Mesenteric fat pad (tissue), 1 donor: Measurements from ENCODE around the gene SMIM38. TPM values are rescaled to one million over a fixed set of nuclear protein-coding genes. Genes with fewer than 3 reads are reported as not detected.
A peak's percentile ranks its signal among the peaks of the same experiment; 100 is the strongest.

ENCODE experiments used
- DNase-seq: peaks from one replicate; pipeline ENCODE4 v3.0.0-alpha.2; 2020; ENCODE audit warnings: low spot score
- total RNA-seq: library from RNA; stranded (reverse); fragmentation: NEBNext Ultra II Directional; extraction: Animal tissue kit (Norgen Biotek cat#: 25700); gene quantifications from one replicate; pipeline ENCODE4 v1.2.1, GENCODE V29; 2021
- donor health status: DM: yes; HTN: yes; CAD: no.

SMIM38 gene
- total RNA-seq, 1 donor from 2014 or later: 0.29 TPM

DNA sequence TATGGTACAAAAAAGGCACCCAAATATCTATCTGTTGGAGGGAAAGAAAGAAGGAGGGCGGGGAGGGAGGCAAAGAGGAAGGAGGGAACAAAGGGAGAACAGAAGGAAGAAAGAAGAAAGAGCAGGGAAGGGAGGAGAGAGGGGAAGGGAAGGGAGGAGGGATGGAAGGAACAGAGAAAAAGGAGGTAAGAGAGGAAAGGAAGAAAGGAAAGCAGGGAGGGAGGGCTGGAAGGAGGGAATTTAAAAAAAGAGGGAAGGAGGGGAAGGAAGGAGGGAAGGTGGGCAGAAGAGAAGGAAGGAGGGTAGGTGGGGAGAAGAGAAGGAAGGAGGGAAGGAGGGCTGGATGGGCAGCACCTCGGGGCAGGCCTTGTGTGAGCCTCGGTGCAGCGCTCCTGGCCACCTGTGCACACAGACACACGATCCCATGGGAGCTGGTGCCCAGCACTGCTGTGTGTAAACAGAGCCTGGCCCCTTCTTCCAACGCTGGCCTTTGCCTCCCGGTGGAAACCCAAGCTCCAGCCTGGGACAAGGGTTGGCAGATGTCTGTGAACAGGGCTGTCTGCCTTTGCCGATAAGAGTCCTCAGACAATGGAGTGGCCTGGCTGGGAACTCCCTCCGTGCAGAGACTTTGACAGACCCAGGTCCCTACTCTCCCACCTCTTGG, 23.2 kb downstream of the SMIM38 start:
- no peak for DNase-seq

DNA sequence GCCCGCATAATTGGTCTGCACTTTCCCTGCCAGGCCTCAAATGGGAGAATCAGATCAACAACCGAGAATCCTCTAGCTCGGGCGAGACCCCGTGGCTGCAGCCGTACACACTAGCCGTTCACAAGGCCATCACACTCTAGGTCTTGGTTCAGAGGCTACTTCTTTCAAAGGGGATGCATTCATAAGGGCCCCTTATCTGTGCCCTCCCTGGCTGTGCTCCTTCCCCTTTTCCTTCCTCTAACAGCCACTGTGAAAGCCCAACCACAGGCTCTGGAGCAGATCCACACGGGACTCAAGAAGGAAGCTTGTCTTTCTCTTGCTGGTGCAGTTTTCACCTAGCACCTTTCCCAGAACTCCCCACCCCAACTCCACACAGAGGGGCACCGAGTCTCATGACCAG, 24.5 kb downstream of the SMIM38 start:
- no peak for DNase-seq

DNA sequence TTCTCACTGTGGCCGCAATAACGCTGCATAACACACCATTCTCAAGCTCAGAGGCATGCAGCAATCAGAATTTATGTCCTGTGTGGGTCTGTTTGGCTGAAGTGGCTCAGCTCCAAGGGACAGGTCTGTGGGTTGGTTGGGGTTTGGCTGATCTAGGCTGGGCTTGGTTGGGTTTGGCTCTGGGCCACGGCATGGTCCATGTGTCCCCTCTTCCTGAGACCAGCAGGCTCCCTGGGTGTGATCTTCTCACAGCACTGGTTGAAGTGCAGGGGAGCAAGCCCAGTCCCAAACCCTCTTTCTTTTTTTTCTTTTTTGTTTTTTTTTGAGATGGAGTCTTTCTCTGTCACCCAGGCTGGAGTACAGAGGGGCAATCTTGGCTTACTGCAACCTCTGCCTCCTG, 25.0 kb downstream of the SMIM38 start:
- no peak for DNase-seq

DNA sequence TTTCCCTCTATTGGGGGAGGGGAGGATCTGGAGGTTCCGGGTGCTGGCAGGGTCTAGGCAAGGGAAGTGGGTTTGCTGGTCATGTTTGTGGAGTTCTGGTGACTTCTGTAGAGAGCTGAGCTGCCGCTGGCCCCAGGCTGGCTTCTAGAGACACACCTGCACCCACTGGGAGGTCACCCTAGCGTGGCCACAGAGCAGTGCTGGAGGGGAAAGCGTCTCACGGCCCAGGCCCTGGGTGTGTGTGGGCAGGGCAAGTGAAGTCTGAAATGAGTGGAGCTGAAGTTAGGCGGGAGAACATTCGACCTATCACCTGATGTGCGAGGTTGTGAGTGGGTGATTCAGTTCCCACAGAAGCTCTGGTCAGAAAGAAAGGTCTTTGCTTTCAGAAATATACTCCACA, 27.9 kb downstream of the SMIM38 start:
- no peak for DNase-seq

DNA sequence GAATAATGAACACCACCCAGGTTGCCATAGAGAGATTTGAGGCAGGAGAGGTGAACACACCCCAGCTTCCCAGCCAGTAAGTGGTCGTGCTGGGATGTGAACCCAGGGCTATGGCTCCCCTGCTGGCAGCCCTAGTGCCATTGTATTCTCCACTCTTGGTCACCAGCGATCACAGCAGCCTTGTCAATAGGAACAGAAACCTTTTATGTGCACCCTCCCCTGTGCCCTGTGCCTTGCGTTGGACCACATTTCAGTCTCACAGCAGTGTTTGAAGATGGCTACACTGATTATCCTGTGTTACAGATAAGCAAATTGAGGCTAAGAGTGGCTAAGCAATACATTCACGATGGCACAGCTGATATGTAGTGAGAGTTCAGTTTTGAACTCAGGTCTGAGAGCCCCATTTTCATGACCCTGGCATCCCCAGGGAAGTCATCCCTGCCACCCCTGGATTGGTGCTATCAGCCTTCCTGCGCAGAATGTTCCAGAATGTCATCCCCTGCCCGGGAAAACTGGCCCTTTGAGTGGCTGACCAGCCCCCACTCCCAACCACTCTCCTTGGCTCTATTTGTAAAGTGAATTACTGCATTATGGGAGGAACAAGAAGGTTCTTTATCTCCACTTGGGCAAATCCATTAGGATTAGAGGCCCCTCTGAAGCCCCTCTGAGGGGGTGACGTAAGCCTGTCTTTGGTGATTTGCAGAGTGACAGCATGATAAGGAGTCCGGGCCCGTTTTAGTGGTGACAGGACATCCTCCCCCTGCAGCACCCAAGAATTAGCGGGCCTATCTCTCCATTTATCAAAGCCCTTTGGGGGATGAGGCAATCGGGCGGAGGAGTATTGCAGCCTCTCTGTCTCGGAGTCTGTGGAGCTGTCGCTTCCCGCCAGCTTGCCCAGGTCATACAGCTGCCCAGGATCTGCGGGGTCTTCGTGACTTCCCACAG, 30.9 kb downstream of the SMIM38 start:
- DNase-seq: no peak

DNA sequence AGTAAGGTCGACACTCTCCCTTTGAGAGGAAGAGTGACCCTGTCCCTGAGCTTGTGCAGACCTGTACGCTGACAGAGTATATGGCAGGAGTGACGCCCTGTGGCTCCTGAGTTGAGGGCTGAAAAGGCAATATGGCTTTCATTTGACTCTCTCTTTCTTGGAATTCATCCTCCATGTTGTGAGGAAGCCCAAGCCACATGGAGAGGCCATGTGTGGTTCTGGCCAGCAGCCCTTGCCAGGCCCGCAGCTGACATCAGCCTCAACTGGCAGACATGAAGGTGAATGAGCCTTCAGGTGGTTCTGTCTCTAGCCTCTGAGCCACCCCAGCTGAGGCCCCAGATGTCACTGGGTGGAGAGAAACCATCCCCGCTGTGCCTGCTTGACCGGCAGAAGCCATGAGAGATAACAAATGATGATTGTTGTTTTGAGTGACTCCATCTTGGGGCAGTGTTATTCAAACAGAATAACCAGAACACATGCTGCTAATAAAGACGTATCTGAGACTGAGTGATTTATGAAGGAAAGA, 31.9 kb downstream of the SMIM38 start:
- no peak for DNase-seq

DNA sequence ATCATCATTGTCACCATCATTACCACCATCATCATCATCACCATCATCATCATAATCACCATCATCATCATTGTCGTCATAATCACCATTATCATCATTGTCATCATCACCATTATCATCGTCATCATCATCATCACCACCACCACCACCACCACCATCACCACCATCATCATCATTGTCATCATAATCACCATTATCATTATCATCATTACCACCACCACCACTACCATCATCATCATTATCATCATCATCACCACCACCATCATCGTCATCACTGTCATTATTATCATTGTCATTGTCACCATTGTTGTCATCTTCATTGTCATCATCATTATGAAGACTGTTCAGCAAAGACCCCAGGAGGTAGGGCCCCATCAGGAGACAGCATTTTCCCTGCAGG, 33.3 kb downstream of the SMIM38 start:
- DNase-seq: no peak

DNA sequence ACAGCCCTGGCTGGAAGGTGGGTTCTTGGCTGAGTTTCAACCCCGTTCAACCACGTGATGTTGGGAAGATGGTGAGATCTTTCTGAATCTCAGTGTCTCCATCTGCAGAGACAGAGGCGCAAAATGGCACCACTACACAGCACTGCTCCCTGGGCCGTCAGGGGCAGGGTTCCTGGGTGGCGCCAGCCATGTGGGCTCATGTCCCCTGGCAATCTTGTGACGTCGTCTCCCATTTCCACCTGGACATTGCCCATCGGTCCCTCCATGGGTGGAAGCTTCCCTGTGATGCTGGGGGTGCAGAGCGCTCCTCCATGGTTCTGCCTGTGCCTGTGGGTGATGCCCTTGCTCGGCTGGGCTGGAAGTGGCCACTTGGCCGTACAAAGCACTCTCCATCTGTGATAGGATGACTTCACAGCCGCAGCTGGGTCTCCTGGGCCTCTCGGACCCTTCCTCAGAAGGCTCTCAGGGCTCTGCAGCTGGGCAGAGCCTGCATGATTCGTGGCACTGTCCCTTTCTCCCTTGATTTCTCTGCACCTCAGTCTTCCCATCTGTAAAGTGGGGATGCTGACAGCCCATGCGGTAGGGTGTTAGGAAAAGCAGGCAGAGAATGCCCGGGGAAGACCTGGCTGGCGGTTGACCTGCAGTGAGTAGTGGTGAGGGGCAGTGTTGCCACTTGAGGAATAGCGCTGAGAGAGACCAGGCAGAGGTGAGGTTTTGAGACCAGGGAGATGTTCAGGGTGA, 35.2 kb downstream of the SMIM38 start:
- DNase-seq: no peak

DNA sequence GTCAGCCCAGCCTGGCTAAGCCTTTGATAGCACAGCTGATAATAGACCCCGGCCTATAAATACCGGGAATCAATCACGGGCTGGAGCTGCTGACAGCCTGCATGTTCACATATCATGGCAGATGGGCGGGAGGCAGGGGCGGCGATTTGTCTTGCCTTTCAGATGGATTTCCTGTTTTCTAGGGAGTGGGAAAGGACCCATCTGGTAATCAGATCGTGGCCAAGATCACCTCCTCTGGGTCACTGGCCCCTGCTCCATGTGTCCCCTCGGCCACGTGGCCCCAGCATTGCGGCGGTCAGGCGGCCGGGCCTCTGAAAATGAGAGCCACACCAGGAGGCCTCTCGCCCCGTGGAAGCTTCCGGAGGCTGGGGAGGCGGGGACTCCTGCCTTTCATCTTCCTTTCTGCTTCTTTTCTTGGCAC, 36.6 kb downstream of the SMIM38 start:
- no peak for DNase-seq

DNA sequence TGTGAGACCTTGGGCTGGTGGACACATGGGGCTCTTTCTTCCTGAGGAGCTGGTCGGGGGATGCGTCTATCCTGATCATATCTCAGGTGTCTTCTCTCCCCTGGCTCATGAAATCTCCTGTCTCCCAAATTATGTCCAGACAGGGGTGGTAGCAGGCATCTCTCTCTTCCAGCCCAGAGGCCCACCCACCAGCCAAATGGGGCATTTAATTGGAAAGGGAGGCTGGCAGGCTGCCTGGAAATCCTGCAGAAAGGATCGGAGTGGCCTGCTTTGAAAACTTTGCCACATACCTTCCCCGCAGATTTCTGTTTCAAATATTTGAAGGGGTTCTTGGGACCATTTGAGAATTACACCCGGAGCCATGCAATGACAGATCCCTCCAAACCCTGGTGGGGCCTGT, 37.4 kb downstream of the SMIM38 start:
- no peak for DNase-seq

DNA sequence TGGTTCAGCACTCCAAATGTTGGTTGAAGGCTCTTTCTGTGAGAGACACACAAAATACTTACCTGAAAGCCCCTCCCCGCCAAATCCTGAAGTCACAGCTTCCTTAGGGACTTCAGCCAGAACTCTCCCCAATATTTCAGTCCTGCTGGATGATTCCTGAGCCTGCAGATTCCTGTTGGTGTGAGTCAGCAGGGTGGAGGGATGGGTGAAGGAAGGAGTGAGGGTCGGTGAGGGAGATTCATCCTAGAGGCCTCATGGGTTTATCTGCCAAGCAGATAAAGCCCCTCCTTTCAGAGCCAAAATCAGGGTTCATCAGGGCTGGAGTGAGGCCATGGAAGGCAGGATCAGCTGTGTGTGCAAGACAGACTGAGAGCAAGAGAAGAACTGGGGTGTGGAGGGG, 37.9 kb downstream of the SMIM38 start:
- no peak for DNase-seq

DNA sequence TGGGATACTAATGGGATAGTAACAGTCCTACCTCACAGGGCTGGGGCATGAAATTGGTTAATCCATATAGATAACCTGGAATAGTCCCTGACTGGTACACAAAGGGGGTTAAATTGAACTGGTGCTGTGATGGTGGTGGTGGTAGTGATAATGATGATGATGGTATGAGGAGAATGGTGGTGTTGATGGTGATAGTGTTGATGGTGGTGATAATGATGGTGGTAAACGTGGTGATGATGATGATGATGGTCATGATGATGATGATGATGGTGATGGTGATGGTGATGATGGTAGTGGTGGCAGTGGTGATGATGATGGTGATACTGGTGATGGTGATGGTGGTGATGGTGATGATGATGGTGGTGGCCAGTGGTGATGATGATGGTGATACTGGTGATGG, 38.7 kb downstream of the SMIM38 start:
- DNase-seq: no peak

DNA sequence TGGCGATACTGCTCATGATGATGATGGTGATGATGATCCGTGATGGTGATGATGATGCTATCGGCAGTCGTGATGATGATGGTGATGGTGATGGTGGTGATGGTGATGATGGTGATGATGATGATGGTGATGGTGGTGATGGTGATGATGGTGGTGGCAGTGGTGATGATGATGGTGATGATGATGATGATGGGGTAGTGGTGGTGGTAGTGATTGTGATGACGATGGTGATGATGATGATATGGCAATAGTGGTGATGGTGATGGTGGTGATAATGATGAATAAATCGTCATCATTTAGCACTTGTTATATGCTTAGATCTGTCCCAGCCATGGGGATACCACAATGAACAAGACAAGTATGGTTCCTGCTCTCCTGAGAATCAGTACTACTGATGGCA, 39.2 kb downstream of the SMIM38 start:
- no peak for DNase-seq

DNA sequence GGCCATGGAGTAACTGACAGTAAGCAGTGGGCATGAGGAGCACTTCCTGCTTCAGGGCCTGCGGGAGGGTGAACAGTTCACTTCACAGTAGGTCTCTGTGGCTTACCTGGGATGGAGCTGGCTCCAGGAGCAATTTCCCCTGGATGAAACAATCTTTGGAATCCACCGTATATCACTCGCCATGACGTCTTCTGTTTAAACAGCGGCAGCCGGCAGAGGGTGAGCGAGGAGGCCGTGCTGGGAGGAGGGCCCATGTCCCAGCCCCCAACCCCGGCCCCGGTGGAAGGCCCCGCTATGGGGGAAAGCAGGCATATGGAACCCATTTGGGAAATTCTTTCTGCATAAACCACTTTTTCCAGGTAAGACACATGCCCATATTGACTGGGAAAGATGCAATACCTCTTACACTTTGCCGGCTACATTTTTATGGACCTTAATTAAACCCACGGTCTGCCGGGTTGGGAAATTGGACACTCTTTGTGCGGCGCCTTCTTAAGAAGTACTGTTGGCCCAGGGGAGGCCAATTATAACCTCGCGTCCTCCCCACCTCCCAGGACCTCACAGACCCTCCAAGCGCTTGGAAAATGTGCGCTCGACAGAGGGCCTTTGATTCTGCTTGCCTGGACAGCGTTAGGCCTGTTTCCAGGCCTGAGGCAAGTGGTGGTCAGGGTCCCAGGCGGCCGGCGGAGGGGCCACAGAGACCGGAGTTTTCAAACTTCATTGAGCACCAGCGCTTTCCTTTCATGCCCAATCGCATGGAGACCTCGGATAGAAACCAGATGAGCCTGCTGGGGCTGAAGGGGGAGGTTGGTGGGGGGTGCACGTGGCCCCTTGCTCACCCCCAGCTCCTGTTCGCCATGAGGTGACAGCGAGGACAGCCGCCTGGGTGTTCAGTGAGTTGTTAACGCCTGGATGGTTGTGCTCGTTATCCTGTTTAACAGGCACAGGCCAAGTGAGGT, 40.4 kb downstream of the SMIM38 start:
- DNase-seq: no peak

DNA sequence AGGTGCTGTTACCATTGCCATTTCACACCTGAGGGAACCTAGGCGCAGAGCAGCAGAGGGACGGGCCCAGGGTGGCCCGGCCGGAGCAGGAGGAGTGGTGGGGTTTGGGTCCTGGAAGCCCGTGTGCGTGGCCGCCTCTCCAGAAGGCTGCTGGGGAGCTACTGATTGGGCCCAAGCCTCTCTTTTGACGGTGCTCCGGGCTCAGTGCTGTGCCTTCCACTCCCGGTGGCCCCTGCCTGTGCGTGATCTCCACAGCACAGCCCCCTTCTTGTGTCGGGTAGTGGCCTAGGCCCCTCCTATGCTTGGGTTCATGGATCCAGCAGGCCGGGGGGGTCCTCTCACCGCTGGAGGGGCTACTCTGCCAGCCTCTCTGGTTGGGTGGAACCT, 41.0 kb downstream of the SMIM38 start:
- no peak for DNase-seq

DNA sequence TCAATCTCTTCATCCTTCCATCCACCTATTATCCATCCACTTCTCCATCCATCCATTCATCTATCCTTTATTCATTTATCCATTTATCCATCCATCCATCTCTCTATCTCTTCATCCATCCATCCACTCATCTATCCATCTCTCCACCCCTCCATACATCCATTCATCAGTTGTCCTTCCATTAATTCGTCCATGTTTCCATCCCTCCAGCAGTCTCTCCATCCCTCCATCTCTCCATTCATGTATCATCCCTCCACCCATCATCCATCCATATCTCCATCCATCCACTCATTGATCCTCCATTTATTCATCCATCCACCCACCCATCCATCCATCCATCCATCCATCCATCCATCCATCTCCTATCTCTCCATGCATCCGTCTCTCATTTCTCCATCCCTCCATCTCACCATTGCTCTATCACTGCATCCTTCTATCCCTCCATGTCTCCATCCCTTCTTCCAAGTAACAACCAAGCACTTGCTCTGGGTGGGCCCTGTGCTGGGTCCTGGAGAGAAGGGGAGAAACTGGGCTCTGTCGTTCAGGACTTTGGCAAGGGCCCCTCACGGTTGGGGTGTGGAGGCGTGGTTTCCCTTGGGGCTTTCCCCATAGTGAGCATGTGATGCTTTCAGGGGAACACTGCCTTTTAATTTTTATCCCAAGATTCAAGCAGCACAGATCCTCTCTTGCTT, 43.3 kb downstream of the SMIM38 start:
- no peak for DNase-seq

DNA sequence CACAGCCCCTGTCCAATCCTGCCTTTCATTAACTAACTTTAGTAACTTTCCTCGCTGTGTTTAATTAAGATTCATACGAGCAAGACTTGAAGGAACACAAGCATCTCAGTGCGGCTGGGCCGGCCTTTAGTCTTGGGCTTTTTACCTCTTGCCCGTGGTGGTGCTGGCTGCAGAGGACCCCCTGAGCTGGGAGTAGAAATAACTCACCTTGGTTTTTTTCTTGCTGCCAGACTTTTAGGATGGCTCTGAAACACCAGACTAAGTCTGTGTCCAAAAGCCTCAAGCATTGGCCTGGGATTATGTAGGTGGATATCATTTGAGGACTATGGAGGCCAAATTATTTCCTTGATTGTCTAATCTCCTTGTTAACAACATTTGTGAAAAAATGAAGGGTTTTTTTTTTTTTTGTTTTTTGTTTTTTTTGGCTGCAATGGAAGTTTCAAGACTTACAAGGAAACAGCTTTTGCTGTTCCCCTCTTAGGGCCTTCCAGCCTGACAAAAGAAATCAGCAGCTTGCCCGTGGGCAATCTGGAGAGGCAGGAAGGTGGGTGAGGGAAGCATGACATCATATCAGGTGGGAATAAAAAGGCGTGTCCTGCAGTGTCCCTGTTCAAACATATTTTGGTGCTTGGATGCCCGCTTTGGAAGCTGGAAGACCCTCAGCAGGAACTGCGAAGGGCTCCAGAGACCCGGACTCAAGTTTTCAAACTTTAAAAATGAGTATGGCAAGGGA, 44.0 kb downstream of the SMIM38 start:
- DNase-seq: no peak

DNA sequence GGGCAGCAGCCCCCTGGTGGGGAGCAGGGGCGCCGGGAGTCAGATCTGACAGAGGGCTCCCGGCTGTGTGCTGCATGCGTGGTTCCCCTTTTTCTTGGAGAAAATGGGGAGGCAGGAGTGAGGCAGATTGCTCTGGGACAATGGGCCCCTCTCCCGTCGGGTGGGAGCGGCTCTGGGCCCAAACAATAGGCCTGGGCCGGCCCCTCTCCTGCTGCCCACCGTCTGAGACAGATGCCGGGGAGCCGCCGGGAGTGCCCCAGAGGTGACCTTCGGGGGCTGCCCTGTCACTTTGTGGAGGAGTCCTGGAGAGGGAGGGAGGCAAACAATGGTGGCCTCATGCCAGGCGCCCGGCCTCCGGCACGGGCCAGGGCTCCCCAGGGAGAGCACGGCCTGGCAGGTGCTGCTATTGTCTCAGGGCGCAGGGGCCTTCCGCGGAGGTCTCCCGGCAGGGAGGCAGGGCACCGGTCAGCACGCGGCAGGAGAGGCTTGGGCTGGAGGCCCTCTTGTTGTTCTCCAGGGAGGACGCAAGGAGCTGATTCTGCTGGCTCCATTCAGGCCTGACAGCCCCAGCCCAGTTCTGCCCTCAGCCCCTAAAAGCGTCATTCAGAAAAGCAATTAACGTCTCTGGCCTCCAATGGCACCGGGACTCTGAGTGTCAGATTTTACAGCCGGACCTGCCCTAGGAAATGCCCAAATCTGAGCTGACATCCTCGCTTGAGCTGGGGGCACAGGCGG, 44.8 kb downstream of the SMIM38 start:
- peak; percentile 83 for DNase-seq

DNA sequence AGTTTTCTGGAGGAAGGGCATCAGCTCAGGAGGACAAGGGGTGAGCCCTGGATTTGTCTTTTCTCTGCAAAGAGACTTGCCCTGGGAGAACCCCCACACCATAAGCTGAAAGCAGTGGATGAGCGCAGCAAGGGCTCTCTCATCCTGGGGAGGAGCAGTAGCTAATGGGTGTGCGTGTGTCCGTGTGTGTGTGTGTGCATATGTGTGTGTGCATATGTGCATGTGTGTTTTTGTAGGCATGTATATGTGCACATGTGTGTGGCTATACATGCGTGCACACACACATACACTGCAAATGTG, 45.3 kb downstream of the SMIM38 start:
- no peak for DNase-seq
